Lower leg skin (tissue), 3 donors: Measurements from ENCODE around the gene FNBP1L.

Source experiments
- POLR2A ChIP-seq, 2 donors: fragments of 450-650 bp; IDR thresholded peaks; one replicate each; pipeline ENCODE4 v1.6.1; 2016 to 2017; ENCODE audit warnings: antibody characterized with exemption in 2 of 2, mild to moderate bottlenecking in 1 of 2, moderate library complexity in 1 of 2
- TF ChIP-seq, protein P1 (sequence below), 3 donors: fragments of 450-650 bp; IDR thresholded peaks; one replicate each; pipeline ENCODE4 v1.5.1; 2016; ENCODE audit warnings: antibody characterized with exemption in 3 of 3, mild to moderate bottlenecking in 3 of 3, moderate library complexity in 2 of 3

DNA sequence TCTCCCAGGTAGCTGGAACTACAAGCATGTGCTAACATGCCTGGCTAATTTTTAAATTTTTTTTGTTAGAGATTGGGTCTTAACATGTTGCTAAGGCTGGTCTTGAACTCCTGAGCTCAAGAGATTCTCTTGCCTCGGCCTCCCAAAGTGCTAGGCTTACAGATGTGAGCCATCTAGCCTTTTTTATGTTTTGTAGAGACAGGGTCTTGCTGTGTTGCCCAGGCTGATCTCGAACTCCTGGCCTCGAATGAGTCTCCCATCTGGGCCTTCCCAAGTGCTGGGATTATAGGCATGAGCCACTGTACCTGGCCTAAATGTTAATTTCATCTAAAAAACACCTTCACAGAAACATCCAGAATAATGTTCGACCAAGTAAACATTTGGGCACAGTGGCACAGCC is 48.6 kb downstream of the FNBP1L start:
- TF ChIP-seq, protein P1, sequence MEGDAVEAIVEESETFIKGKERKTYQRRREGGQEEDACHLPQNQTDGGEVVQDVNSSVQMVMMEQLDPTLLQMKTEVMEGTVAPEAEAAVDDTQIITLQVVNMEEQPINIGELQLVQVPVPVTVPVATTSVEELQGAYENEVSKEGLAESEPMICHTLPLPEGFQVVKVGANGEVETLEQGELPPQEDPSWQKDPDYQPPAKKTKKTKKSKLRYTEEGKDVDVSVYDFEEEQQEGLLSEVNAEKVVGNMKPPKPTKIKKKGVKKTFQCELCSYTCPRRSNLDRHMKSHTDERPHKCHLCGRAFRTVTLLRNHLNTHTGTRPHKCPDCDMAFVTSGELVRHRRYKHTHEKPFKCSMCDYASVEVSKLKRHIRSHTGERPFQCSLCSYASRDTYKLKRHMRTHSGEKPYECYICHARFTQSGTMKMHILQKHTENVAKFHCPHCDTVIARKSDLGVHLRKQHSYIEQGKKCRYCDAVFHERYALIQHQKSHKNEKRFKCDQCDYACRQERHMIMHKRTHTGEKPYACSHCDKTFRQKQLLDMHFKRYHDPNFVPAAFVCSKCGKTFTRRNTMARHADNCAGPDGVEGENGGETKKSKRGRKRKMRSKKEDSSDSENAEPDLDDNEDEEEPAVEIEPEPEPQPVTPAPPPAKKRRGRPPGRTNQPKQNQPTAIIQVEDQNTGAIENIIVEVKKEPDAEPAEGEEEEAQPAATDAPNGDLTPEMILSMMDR (IDR thresholded peaks at IDR 0.05), result no peak
- TF ChIP-seq POLR2A (IDR thresholded peaks at IDR 0.05), result no peak
